Measurements from ENCODE around the gene TARS2. TPM values are rescaled to one million over a fixed set of nuclear protein-coding genes. Genes with fewer than 3 reads are reported as not detected.

The TARS2 gene
- total and polyA plus RNA-seq, 10 of the 15 experiments (the other 5 are each of a cell fraction or from before 2014, with no cell fraction given), result 11.0 to 51.8 (median 45.2) TPM

DNA sequence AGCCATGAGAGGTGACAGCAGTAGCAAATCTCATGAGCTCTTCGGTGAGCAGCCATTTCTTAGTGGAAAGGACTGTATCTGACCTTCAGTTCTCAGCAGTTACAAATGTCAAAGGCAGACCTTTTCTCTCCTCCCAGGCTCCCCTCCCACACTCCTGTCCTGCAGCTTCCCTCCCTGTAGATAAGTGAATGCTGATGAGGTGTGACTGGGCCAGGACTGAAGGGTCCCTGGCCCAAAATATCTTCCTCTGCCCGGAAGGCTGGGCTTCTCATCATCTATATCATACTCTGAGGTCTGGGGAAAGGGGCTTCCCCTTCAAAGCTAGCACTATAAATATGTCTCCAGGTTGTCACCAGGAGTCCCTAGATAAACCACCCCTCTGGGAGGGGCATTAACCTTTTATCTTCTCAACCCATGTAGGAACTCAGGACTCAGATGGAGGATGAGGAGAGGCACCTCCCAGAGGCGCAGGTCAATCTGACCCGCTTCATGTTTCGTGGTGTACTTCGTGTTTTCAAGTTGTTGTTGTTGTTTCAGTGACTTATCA is 58.3 kb downstream of the TARS2 start (continued):
- TF ChIP-seq USF1 (IDR thresholded peaks at IDR 0.05; ENCODE audit: borderline replicate concordance, extremely low read length, insufficient read depth, low read depth, low read length), result no peak
- TF ChIP-seq, protein P1, sequence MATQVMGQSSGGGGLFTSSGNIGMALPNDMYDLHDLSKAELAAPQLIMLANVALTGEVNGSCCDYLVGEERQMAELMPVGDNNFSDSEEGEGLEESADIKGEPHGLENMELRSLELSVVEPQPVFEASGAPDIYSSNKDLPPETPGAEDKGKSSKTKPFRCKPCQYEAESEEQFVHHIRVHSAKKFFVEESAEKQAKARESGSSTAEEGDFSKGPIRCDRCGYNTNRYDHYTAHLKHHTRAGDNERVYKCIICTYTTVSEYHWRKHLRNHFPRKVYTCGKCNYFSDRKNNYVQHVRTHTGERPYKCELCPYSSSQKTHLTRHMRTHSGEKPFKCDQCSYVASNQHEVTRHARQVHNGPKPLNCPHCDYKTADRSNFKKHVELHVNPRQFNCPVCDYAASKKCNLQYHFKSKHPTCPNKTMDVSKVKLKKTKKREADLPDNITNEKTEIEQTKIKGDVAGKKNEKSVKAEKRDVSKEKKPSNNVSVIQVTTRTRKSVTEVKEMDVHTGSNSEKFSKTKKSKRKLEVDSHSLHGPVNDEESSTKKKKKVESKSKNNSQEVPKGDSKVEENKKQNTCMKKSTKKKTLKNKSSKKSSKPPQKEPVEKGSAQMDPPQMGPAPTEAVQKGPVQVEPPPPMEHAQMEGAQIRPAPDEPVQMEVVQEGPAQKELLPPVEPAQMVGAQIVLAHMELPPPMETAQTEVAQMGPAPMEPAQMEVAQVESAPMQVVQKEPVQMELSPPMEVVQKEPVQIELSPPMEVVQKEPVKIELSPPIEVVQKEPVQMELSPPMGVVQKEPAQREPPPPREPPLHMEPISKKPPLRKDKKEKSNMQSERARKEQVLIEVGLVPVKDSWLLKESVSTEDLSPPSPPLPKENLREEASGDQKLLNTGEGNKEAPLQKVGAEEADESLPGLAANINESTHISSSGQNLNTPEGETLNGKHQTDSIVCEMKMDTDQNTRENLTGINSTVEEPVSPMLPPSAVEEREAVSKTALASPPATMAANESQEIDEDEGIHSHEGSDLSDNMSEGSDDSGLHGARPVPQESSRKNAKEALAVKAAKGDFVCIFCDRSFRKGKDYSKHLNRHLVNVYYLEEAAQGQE (IDR thresholded peaks at IDR 0.05; ENCODE audit: low read depth, low read length), result no peak

- no peak overlapping the region for H3K27ac ChIP-seq (ENCODE audit: control insufficient read depth, insufficient read depth)
- no peak for FAIRE-seq
- no peak for DNase-seq (ENCODE audit: low read depth, low spot score)
- POLR2A ChIA-PET, result interaction anchor here (0.6 kb wide), 1 partner anchor 477 kb away, joined by 3 read pairs; no protein-coding TSS in a partner anchor
- intact Hi-C loops (cut with micrococcal nuclease; ENCODE audit: unreplicated experiment), result no loop called here
- no peaks in the 10 kb centered on the region for H3K79me2 ChIP-seq (ENCODE audit: control insufficient read depth, insufficient read depth, low read length)
- no peak overlapping the region for H3K4me2 ChIP-seq (ENCODE audit: control insufficient read depth, insufficient read depth)
- H3K27me3 ChIP-seq (replicated peaks in 1 of 2; ENCODE audit: control insufficient read depth in 2 of 2, insufficient read depth in 2 of 2, low read length in 1 of 2), result no peaks in the 10 kb centered on the region; a peak in 1 of 4 replicates
- WGBS (ENCODE audit: insufficient coverage, insufficient replicate concordance, low lambda C conversion rate, missing lambda C conversion rate), result 76% methylated on average over 16 of the region's 16 CpGs
- H3K9me3 ChIP-seq (replicated peaks; ENCODE audit: control insufficient read depth, insufficient read depth, low read length), result no peaks in the 10 kb centered on the region
- no TSS peak for BruUV-seq (replicated peaks)
- CTCF ChIA-PET, result interaction anchor here (0.9 to 4.9 kb wide), 2 partner anchors 14 to 75 kb away, joined by 3 to 20 read pairs; no protein-coding TSS in a partner anchor
- no peak overlapping the region for H3K4me3 ChIP-seq
- H3K9ac ChIP-seq (ENCODE audit: control insufficient read depth, insufficient read depth, low read length), result no peak overlapping the region
- ATAC-seq, result no peak
- RAD21 ChIA-PET (ENCODE audit: unreplicated experiment), result no interaction called here
- no peaks in the 10 kb centered on the region for H3K36me3 ChIP-seq (ENCODE audit: control insufficient read depth in 2 of 2, insufficient read depth in 2 of 2, low read length in 1 of 2)
- H2AFZ ChIP-seq (ENCODE audit: control insufficient read depth, low read depth, low read length), result no peak overlapping the region
- TF ChIP-seq HDGF (IDR thresholded peaks at IDR 0.05) (no peak), IRF3 (IDR thresholded peaks at IDR 0.05) (no peak), ETV6 (conservative IDR thresholded peaks at IDR 0.05 in 1 of 2, IDR thresholded peaks at IDR 0.05 in 1 of 2; ENCODE audit: borderline replicate concordance in 1 of 2, low read depth in 1 of 2) (no peak), BRCA1 (IDR thresholded peaks at IDR 0.05; ENCODE audit: low read depth, low read length) (no peak), PRDM15 (CRISPR knock-in tag; IDR thresholded peaks at IDR 0.05) (no peak), RAD21 (IDR thresholded peaks at IDR 0.05; ENCODE audit: insufficient read depth, low read depth, low read length) (no peak)
- TF ChIP-seq, protein P2, sequence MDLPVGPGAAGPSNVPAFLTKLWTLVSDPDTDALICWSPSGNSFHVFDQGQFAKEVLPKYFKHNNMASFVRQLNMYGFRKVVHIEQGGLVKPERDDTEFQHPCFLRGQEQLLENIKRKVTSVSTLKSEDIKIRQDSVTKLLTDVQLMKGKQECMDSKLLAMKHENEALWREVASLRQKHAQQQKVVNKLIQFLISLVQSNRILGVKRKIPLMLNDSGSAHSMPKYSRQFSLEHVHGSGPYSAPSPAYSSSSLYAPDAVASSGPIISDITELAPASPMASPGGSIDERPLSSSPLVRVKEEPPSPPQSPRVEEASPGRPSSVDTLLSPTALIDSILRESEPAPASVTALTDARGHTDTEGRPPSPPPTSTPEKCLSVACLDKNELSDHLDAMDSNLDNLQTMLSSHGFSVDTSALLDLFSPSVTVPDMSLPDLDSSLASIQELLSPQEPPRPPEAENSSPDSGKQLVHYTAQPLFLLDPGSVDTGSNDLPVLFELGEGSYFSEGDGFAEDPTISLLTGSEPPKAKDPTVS (IDR thresholded peaks at IDR 0.05; ENCODE audit: low read depth, low read length), result no peak
- SMC1A ChIA-PET (ENCODE audit: uncharacterized antibody, unreplicated experiment), result no interaction called here
- in situ Hi-C loops (cut with MboI), result no loop called here
- no peaks in the 10 kb centered on the region for H4K20me1 ChIP-seq (ENCODE audit: control insufficient read depth, insufficient read depth)
- H3K4me1 ChIP-seq (ENCODE audit: control insufficient read depth, insufficient read depth, low read length), result peaks cover 3% of the 10 kb centered on the region; the same call in 1 of the 2 replicates
Observed at GRCh38 chr1:150546294-150546937, 59.2 kb downstream of the TARS2 start.

Measured in GM12878 (cell line).